A549 (cell line): ENCODE measurements around the gene CWC25. TPM values are rescaled to one million over a fixed set of nuclear protein-coding genes. Genes with fewer than 3 reads are reported as not detected.

Source experiments
- ATAC-seq, 2 experiments: fragments of 200-7000 bp in 1 of 2; fragments of >200 bp in 1 of 2; cut with Nextera tagmentation in 1 of 2; cut with Tn5 transposase in 1 of 2; 3 replicates each; pipeline versions ENCODE4 v1.8.0 to v1.9.1; 2018 to 2020; ENCODE audit warnings: mild to moderate bottlenecking in 1 of 2, moderate library complexity in 1 of 2
- CTCF ChIA-PET: fragments of 300-600 bp; sonication (Branson Sonifier 250); formaldehyde crosslinking; extraction: SDS; loops from one replicate; lab custom pipeline; 2021; ENCODE audit warnings: antibody characterized with exemption, inconsistent platforms; lab: Yijun Ruan, JAX
- POLR2A ChIA-PET: fragments of 350-600 bp; formaldehyde crosslinking; extraction: SDS; loops from one replicate; lab custom pipeline; 2021; ENCODE audit warnings: antibody characterized with exemption, inconsistent platforms; lab: Yijun Ruan, JAX
- DNase-seq, 2 experiments: peaks; one replicate each; pipeline versions ENCODE4 v3.0.0 to v3.0.0-alpha.2; 2011 to 2016; ENCODE audit warnings: low read depth in 1 of 2, low spot score in 1 of 2
- FAIRE-seq: peaks from 2 replicates; lab custom pipeline; 2011; peaks lifted over from hg19 to GRCh38; lab: Jason Lieb, UNC
- H3K27ac ChIP-seq, 2 experiments: fragments of >200 bp; sonication (Bioruptor Twin); formaldehyde crosslinking; 3 replicates each; pipeline ENCODE4 v1.5.1; 2016 to 2017
- H3K4me1 ChIP-seq: fragments of >200 bp; sonication (Bioruptor Twin); formaldehyde crosslinking; 3 replicates; pipeline ENCODE4 v1.6.1; 2016
- H3K4me2 ChIP-seq: fragments of >200 bp; sonication (Bioruptor Twin); formaldehyde crosslinking; 3 replicates; pipeline ENCODE4 v1.6.1; 2016
- H3K4me3 ChIP-seq: fragments of >200 bp; sonication (Bioruptor Twin); formaldehyde crosslinking; 3 replicates; pipeline ENCODE4 v1.5.1; 2016
- H3K9me3 ChIP-seq: fragments of >200 bp; sonication (Bioruptor Twin); formaldehyde crosslinking; 3 replicates; pipeline ENCODE4 v1.6.1; 2016
- ATOH8 ChIP-seq: fragments of 250-450 bp; sonication (Bioruptor Pico); IDR thresholded peaks from 2 replicates; pipeline ENCODE4 v1.5.0; 2020; ENCODE audit warnings: low read depth, mild to moderate bottlenecking, moderate library complexity
- CEBPB ChIP-seq, 2 experiments: fragments of >200 bp in 1 of 2; sonication (Bioruptor Twin) in 1 of 2; formaldehyde crosslinking in 1 of 2; IDR thresholded peaks; 2 replicates each; pipeline ENCODE4 v1.6.1; 2012 to 2016
- CHD2 ChIP-seq: fragments of 150-350 bp; IDR thresholded peaks from 2 replicates; pipeline ENCODE4 v1.6.1; 2014; ENCODE audit warnings: low read length; ENCODE audit not compliant: partially characterized antibody
- CTCF ChIP-seq: fragments of >200 bp; sonication (Bioruptor Twin); formaldehyde crosslinking; IDR thresholded peaks from 3 replicates; pipeline ENCODE4 v1.5.1; 2016
- ELK1 ChIP-seq: fragments of 150-350 bp; IDR thresholded peaks from 2 replicates; pipeline ENCODE4 v1.6.1; 2014; ENCODE audit warnings: low read depth, mild to moderate bottlenecking, low read length
- ESRRA ChIP-seq: fragments of 150-350 bp; IDR thresholded peaks from 2 replicates; pipeline ENCODE4 v1.6.1; 2014; ENCODE audit warnings: mild to moderate bottlenecking, low read length, borderline replicate concordance
- FOSL2 ChIP-seq, 2 experiments: fragments of 450-650 bp in 1 of 2; fragments of >200 bp in 1 of 2; sonication (Bioruptor Twin) in 1 of 2; formaldehyde crosslinking; IDR thresholded peaks; 2 replicates each; pipeline versions ENCODE4 v1.5.0 to v1.6.1; 2016 to 2020; ENCODE audit warnings: mild to moderate bottlenecking in 1 of 2, moderate library complexity in 1 of 2
- FOXS1 ChIP-seq: fragments of 250-450 bp; sonication (Bioruptor Pico); IDR thresholded peaks from 2 replicates; pipeline ENCODE4 v1.5.0; 2020; ENCODE audit warnings: mild to moderate bottlenecking, moderate library complexity
- HES2 ChIP-seq: fragments of >200 bp; sonication (Bioruptor Twin); formaldehyde crosslinking; IDR thresholded peaks from 2 replicates; pipeline ENCODE4 v1.6.1; 2016
- HEYL ChIP-seq: fragments of 250-450 bp; sonication (Bioruptor Pico); IDR thresholded peaks from 2 replicates; pipeline ENCODE4 v1.8.0; 2021; ENCODE audit warnings: mild to moderate bottlenecking, moderate library complexity
- HMGXB4 ChIP-seq: fragments of 250-450 bp; sonication (Bioruptor Pico); IDR thresholded peaks from 2 replicates; pipeline ENCODE4 v1.5.0; 2021; ENCODE audit warnings: mild to moderate bottlenecking, moderate library complexity, borderline replicate concordance
- HOXA7 ChIP-seq: fragments of 250-450 bp; sonication (Bioruptor Pico); IDR thresholded peaks from 2 replicates; pipeline ENCODE4 v1.5.0; 2020; ENCODE audit warnings: mild to moderate bottlenecking, moderate library complexity
- JUN ChIP-seq, 2 experiments: fragments of >200 bp; sonication (Bioruptor Twin); formaldehyde crosslinking; IDR thresholded peaks; 2 replicates in 1 of 2; 3 replicates in 1 of 2; pipeline ENCODE4 v1.6.1; 2016 to 2017
- KDM5A ChIP-seq: fragments of 200-600 bp; sonication (generic); IDR thresholded peaks from 2 replicates; pipeline ENCODE4 v1.6.1; 2016; ENCODE audit warnings: antibody characterized with exemption, mild to moderate bottlenecking
- MAX ChIP-seq: IDR thresholded peaks from 2 replicates; pipeline ENCODE4 v1.6.1; 2012
- MAZ ChIP-seq: fragments of 150-350 bp; IDR thresholded peaks from 2 replicates; pipeline ENCODE4 v1.6.1; 2014; ENCODE audit warnings: antibody characterized with exemption, low read depth, low read length, borderline replicate concordance
- PHF8 ChIP-seq: fragments of 200-600 bp; sonication (generic); IDR thresholded peaks from 2 replicates; pipeline ENCODE4 v1.6.1; 2016; ENCODE audit warnings: low read depth, mild to moderate bottlenecking, antibody characterized with exemption, moderate library complexity, borderline replicate concordance
- RARB ChIP-seq: fragments of 250-450 bp; sonication (Bioruptor Pico); IDR thresholded peaks from 2 replicates; pipeline ENCODE4 v1.8.0; 2021; ENCODE audit warnings: mild to moderate bottlenecking, moderate library complexity
- RFX5 ChIP-seq: fragments of 450-650 bp; IDR thresholded peaks from 2 replicates; pipeline ENCODE4 v1.7.1; 2014; ENCODE audit warnings: antibody characterized with exemption, mild to moderate bottlenecking, moderate library complexity
- RNF2 ChIP-seq: fragments of 200-600 bp; sonication (generic); IDR thresholded peaks from 2 replicates; pipeline ENCODE4 v1.6.1; 2016; ENCODE audit warnings: low read depth, mild to moderate bottlenecking, antibody characterized with exemption, moderate library complexity, borderline replicate concordance
- SMC3 ChIP-seq: fragments of >200 bp; sonication (Bioruptor Twin); formaldehyde crosslinking; IDR thresholded peaks from 3 replicates; pipeline ENCODE4 v1.6.1; 2018; ENCODE audit warnings: inconsistent platforms
- WGBS: methylation state at CpG from one replicate; pipeline ENCODE4 v1.1.6; 2017; ENCODE audit errors: missing lambda C conversion rate; 5-methylcytosine and 5-hydroxymethylcytosine counted together
- polyA plus RNA-seq, 4 experiments: library from polyadenylated mRNA; depleted of rRNA in 3 of 4; stranded (reverse); fragments of >200 nt; fragmentation: RNase III in 1 of 4; extraction: RNeasy Plus Mini Kit Qiagen cat#74134 plus additional on column Dnase treatment in 1 of 4; gene quantifications; 2 replicates in 3 of 4; 3 replicates in 1 of 4; pipeline ENCODE4 v1.2.3, GENCODE V29; 2011 to 2017

Gene CWC25
- polyA plus RNA-seq, 2 of the 4 experiments (the other 2 are of a cell fraction), result 23.1 to 34.5 TPM

- ChIA-PET CTCF (interaction anchor here (0.5 to 1.9 kb wide), 8 partner anchors 10 to 74 kb away, joined by 3 to 4 read pairs (median 4); partner anchors contain the start of gene CISD3), POLR2A (interaction anchor here (0.9 kb wide), 1 partner anchor 28 kb away, joined by 3 read pairs; the partner anchor contains the start of gene PSMB3)
- no peak overlapping the region for H3K4me2 ChIP-seq
- H3K9me3 ChIP-seq, result no peaks in the 10 kb centered on the region
- H3K4me3 ChIP-seq, result no peak overlapping the region
- FAIRE-seq (no peak), DNase-seq (no peak), ATAC-seq (no peak)
- H3K27ac ChIP-seq, result no peak overlapping the region
- no peaks in the 10 kb centered on the region for H3K4me1 ChIP-seq
- no peak for TF ChIP-seq CHD2
- TF ChIP-seq ATOH8 (CRISPR knock-in tag), result no peak
- no peak for TF ChIP-seq HMGXB4 (CRISPR knock-in tag)
- no peak for TF ChIP-seq HOXA7 (CRISPR knock-in tag)
- no peak for TF ChIP-seq MAZ
- TF ChIP-seq RFX5, result no peak
- TF ChIP-seq FOXS1 (CRISPR knock-in tag), result no peak
- TF ChIP-seq RNF2, result no peak
- TF ChIP-seq RARB, result no peak
- no peak for TF ChIP-seq HES2
- no peak for TF ChIP-seq JUN (IDR thresholded peaks at IDR 0.05)
- TF ChIP-seq HEYL, result no peak
- TF ChIP-seq PHF8, result no peak
- TF ChIP-seq ESRRA, result no peak
- no peak for TF ChIP-seq MAX
- no peak for TF ChIP-seq CEBPB (IDR thresholded peaks at IDR 0.05)
- no peak for TF ChIP-seq SMC3
- no peak for TF ChIP-seq KDM5A
- no peak for TF ChIP-seq FOSL2 (IDR thresholded peaks at IDR 0.05)
- TF ChIP-seq FOSL2 (CRISPR knock-in tag; IDR thresholded peaks at IDR 0.05), result no peak
- 92% methylated on average over 23 of the region's 23 CpGs for WGBS
These were observed 45.0 kb downstream of the CWC25 start for GRCh38 chr17:38779965-38780752.

GRCh38 chr17:38777641-38778250 lies 47.4 kb downstream of the CWC25 start:
- POLR2A ChIA-PET, result interaction anchor here (0.9 kb wide), 1 partner anchor 11 kb away, joined by 3 read pairs; no protein-coding TSS in a partner anchor
- 74% methylated on average over 7 of the region's 7 CpGs for WGBS
- FAIRE-seq, result no peak
- CTCF ChIA-PET, result interaction anchor here (1.3 to 2.6 kb wide), 4 partner anchors 11 to 45 kb away, joined by 3 to 11 read pairs (median 5); no protein-coding TSS in a partner anchor
- Histone ChIP-seq H3K4me2 (no peak overlapping the region), H3K4me3 (no peak overlapping the region), H3K9me3 (no peaks in the 10 kb centered on the region), H3K27ac (no peak overlapping the region), H3K4me1 (no peaks in the 10 kb centered on the region)
- DNase-seq, result no peak
- TF ChIP-seq CTCF, result no peak
- TF ChIP-seq HOXA7 (CRISPR knock-in tag), result no peak
- no peak for TF ChIP-seq ELK1
- no peak for TF ChIP-seq RNF2
- no peak for ATAC-seq
